HG03108 (cell line): ENCODE results near the gene ADPRH.
"Not testable (repeated sequence)": the region's sequence is repeated elsewhere in the genome, so short reads cannot be mapped to it uniquely, and the experiment has no call there.

Source experiments
- ATAC-seq: cut with Tn5 transposase; IDR thresholded peaks from one replicate; pipeline ENCODE4 v1.9.1; 2021; ENCODE audit warnings: moderate library complexity; ENCODE audit not compliant: unreplicated experiment

Gene ADPRH

GRCh38 chr3:119579366-119580066 lies at the start of gene ADPRH:
TSS of gene ADPRH (plus strand) at chr3:119579492. CDS start at chr3:119582170, 2,678 bp downstream.
- peak; percentile 60 for ATAC-seq

- ATAC-seq, result no peak
Measured at GRCh38 chr3:119529883-119530282, 49.4 kb upstream of the ADPRH start.

- no peak for ATAC-seq
Measured at GRCh38 chr3:119530456-119530855, 48.8 kb upstream of the ADPRH start.

GRCh38 chr3:119531151-119531550 lies 48.1 kb upstream of the ADPRH start:
- ATAC-seq, result no peak

- no peak for ATAC-seq
Measured at GRCh38 chr3:119534296-119534695, 45.0 kb upstream of the ADPRH start.

- no peak for ATAC-seq
Measured at GRCh38 chr3:119536757-119537156, 42.5 kb upstream of the ADPRH start.

- no peak for ATAC-seq
Measured at GRCh38 chr3:119538772-119539171, 40.5 kb upstream of the ADPRH start.

GRCh38 chr3:119541547-119541946 lies 37.7 kb upstream of the ADPRH start:
- no peak for ATAC-seq

GRCh38 chr3:119542168-119542767 lies 37.0 kb upstream of the ADPRH start:
- peak; percentile 40 for ATAC-seq

GRCh38 chr3:119543147-119543546 lies 36.1 kb upstream of the ADPRH start:
- ATAC-seq, result no peak

- ATAC-seq, result no peak
Measured at GRCh38 chr3:119547227-119547626, 32.1 kb upstream of the ADPRH start.

- no peak for ATAC-seq
Measured at GRCh38 chr3:119548341-119548740, 31.0 kb upstream of the ADPRH start.

GRCh38 chr3:119550192-119550910 lies 28.9 kb upstream of the ADPRH start:
- ATAC-seq, result no peak

GRCh38 chr3:119551598-119551997 lies 27.7 kb upstream of the ADPRH start:
- ATAC-seq, result no peak

- ATAC-seq, result not testable (repeated sequence)
Measured at GRCh38 chr3:119552928-119553327, 26.4 kb upstream of the ADPRH start.

- no peak for ATAC-seq
Measured at GRCh38 chr3:119553823-119554415, 25.4 kb upstream of the ADPRH start.

GRCh38 chr3:119555309-119555735 lies 24.0 kb upstream of the ADPRH start:
- no peak for ATAC-seq

- ATAC-seq, result no peak
Measured at GRCh38 chr3:119555929-119556328, 23.4 kb upstream of the ADPRH start.

- ATAC-seq, result no peak
Measured at GRCh38 chr3:119557192-119557876, 22.0 kb upstream of the ADPRH start.

- ATAC-seq, result no peak
Measured at GRCh38 chr3:119557877-119558269, 21.4 kb upstream of the ADPRH start.
